Lower leg skin (tissue), 3 donors: ENCODE data around the gene TOMM20.

ENCODE experiments used
- CTCF ChIP-seq, 3 donors: fragments of 450-650 bp; IDR thresholded peaks; one replicate each; pipeline ENCODE4 v1.5.1; 2016; ENCODE audit warnings: antibody characterized with exemption in 3 of 3, mild to moderate bottlenecking in 3 of 3, moderate library complexity in 2 of 3
- POLR2A ChIP-seq, 2 donors: fragments of 450-650 bp; IDR thresholded peaks; one replicate each; pipeline ENCODE4 v1.6.1; 2016 to 2017; ENCODE audit warnings: antibody characterized with exemption in 2 of 2, mild to moderate bottlenecking in 1 of 2, moderate library complexity in 1 of 2

DNA sequence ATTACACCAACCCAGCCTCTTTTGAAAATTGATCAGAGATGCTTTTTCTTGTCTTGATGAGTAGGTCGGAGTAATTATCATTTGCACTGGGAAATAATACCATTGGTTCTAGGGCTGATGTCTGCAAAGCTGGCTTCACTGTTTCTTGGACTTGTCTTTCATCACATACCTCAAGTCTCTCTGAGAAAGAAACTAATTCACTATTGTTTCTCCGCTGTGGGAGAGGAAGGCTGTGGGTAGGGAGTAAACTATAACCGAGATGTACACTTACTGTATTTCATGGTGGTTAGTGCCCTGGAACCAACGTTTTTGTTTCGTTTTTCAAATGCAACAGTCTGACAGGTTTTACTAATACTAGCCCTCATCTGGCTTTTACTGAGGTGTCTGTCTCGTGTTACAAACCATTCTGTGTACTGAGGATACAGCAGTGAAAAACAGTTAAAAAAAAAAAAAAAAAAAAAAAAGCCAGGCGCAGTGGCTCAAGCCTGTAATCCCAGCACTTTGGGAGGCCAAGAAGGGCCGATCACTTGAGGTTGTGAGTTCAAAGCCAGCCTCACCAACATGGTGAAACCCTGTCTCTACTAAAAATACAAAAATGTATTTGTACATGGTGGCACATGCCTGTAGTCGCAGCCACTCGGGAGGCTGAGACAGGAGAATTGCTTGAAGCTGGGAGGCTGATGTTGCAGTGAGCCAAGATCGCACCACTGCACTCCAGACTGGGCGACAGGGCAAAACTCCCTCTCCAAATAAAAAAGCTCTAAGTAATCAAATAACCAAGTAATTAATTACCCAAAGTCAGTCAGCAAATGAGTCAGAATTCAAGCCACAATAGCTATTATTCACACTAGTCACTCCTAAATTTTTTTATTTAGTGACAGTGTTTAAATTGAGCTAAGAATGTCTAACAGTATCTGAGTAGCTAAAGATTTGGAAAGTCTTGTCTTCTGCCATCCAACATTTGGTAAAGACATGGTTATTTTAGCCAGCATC, 23.3 kb downstream of the TOMM20 start:
- no peak for TF ChIP-seq POLR2A (IDR thresholded peaks at IDR 0.05)
- no peak for TF ChIP-seq CTCF (IDR thresholded peaks at IDR 0.05)
